ENCODE data around the gene DHRS12. TPM values are rescaled to one million over a fixed set of nuclear protein-coding genes. Genes with fewer than 3 reads are reported as not detected.

The DHRS12 gene
- total RNA-seq, 1 experiment from 2014 or later = 10.2 TPM

- no peak for TF ChIP-seq ZNF263 (CRISPR knock-in tag; IDR thresholded peaks at IDR 0.05; ENCODE audit: low read depth)
- no peak for DNase-seq (ENCODE audit: low spot score)
- Mint-ChIP-seq H3K27me3 (ENCODE audit: low read depth) (no peaks in the 10 kb centered on the region), H3K36me3 (no peaks in the 10 kb centered on the region), H3K27ac (no peak overlapping the region), H3K4me1 (peaks cover 23% of the 10 kb centered on the region), H3K9me3 (no peaks in the 10 kb centered on the region), H3K4me3 (no peak overlapping the region)
- CTCF ChIA-PET = interaction anchor here (1.3 to 3.4 kb wide), 2 partner anchors 361 to 509 kb away, joined by 3 to 33 read pairs; no protein-coding TSS in a partner anchor
- POLR2A ChIA-PET = no interaction called here
- no peak for ATAC-seq
Observed at GRCh38 chr13:51794964-51795363, 9.0 kb downstream of the DHRS12 start.

GRCh38 chr13:51793570-51794271 is 10.2 kb downstream of the DHRS12 start:
- Mint-ChIP-seq H3K4me3 (no peak overlapping the region), H3K4me1 (peaks cover 15% of the 10 kb centered on the region), H3K27me3 (ENCODE audit: low read depth) (no peaks in the 10 kb centered on the region), H3K27ac (no peak overlapping the region), H3K9me3 (no peaks in the 10 kb centered on the region), H3K36me3 (no peaks in the 10 kb centered on the region)
- ChIA-PET POLR2A (no interaction called here), CTCF (no interaction called here)
- DNase-seq (ENCODE audit: low spot score) = no peak
- no peak for ATAC-seq
- TF ChIP-seq CBFB (CRISPR knock-in tag; IDR thresholded peaks at IDR 0.05; ENCODE audit: low read depth) (no peak), IRF1 (CRISPR knock-in tag; IDR thresholded peaks at IDR 0.05) (no peak), NFYB (CRISPR knock-in tag; conservative IDR thresholded peaks at IDR 0.05; ENCODE audit: low read depth) (no peak), MAX (CRISPR knock-in tag; IDR thresholded peaks at IDR 0.05) (no peak), ZNF423 (CRISPR knock-in tag; IDR thresholded peaks at IDR 0.05) (no peak), ELF4 (CRISPR knock-in tag; IDR thresholded peaks at IDR 0.05; ENCODE audit: low read depth) (no peak), CREM (CRISPR knock-in tag; IDR thresholded peaks at IDR 0.05) (no peak)

- Mint-ChIP-seq H3K4me3 (no peak overlapping the region), H3K4me1 (peaks cover 4% of the 10 kb centered on the region), H3K9me3 (no peaks in the 10 kb centered on the region), H3K27me3 (ENCODE audit: low read depth) (no peaks in the 10 kb centered on the region), H3K27ac (no peak overlapping the region), H3K36me3 (no peaks in the 10 kb centered on the region)
- no peak for DNase-seq (ENCODE audit: low spot score)
- ChIA-PET CTCF (interaction anchor here (0.5 to 3.0 kb wide), 7 partner anchors 11 to 563 kb away, joined by 3 to 18 read pairs (median 3); no protein-coding TSS in a partner anchor), POLR2A (interaction anchor here (1.3 kb wide), 1 partner anchor 11 kb away, joined by 6 read pairs; no protein-coding TSS in a partner anchor)
- no peak for ATAC-seq
- TF ChIP-seq CREM (CRISPR knock-in tag; IDR thresholded peaks at IDR 0.05) (no peak), IRF1 (CRISPR knock-in tag; IDR thresholded peaks at IDR 0.05) (no peak), ATF6 (CRISPR knock-in tag; IDR thresholded peaks at IDR 0.05) (no peak), GABPB1 (CRISPR knock-in tag; IDR thresholded peaks at IDR 0.05) (no peak), MLX (CRISPR knock-in tag; IDR thresholded peaks at IDR 0.05) (no peak), E2F5 (CRISPR knock-in tag; IDR thresholded peaks at IDR 0.05) (no peak), ZNF512 (CRISPR knock-in tag; IDR thresholded peaks at IDR 0.05; ENCODE audit: borderline replicate concordance) (no peak), TP53 (CRISPR knock-in tag; IDR thresholded peaks at IDR 0.05) (no peak), RELA (CRISPR knock-in tag; IDR thresholded peaks at IDR 0.05; ENCODE audit: borderline replicate concordance) (no peak), NR2C2 (CRISPR knock-in tag; IDR thresholded peaks at IDR 0.05) (no peak), SMAD3 (CRISPR knock-in tag; IDR thresholded peaks at IDR 0.05; ENCODE audit: borderline replicate concordance) (no peak)
Observed at GRCh38 chr13:51786425-51787265, 17.3 kb downstream of the DHRS12 start.

Data from WTC11 (cell line).